Natural killer cell treated with Interleukin-12 subunit alpha and Interleukin-12 subunit beta and Interleukin-15 and Interleukin-18, amount 100 ng/mL, for 72 hours (primary cell): Measurements from ENCODE around the gene DAGLA. TPM values are rescaled to one million over a fixed set of nuclear protein-coding genes. Genes with fewer than 3 reads are reported as not detected.
A peak's percentile ranks its signal among the peaks of the same experiment; 100 is the strongest.

Experiments
- ATAC-seq, 2 donors: fragments of 150-1000 bp; cut with Tn5 transposase in 1 of 2; sonication (Bioruptor Pico), chemical (Tn5 transposase) in 1 of 2; 2 replicates each; pipeline ENCODE4 v1.10.0; 2021
- DNase-seq: peaks from one replicate; pipeline ENCODE4 v3.0.0; 2022; ENCODE audit warnings: low spot score
- H3K27ac Mint-ChIP-seq, 2 donors: 1 replicate in 1 of 2; 2 replicates in 1 of 2; pipeline ENCODE4 v1.8.0; 2022; ENCODE audit warnings: mixed read lengths in 2 of 2, mild to moderate bottlenecking in 1 of 2, moderate library complexity in 1 of 2
- H3K27me3 Mint-ChIP-seq, 2 donors: 1 replicate in 1 of 2; 2 replicates in 1 of 2; pipeline ENCODE4 v1.8.0; 2022; ENCODE audit warnings: mixed read lengths in 2 of 2
- H3K36me3 Mint-ChIP-seq: one replicate; pipeline ENCODE4 v1.8.0; 2022; ENCODE audit warnings: mixed read lengths
- H3K4me1 Mint-ChIP-seq, 2 donors: 1 replicate in 1 of 2; 2 replicates in 1 of 2; pipeline ENCODE4 v1.8.0; 2022; ENCODE audit warnings: low read depth in 2 of 2, mixed read lengths in 2 of 2, mild to moderate bottlenecking in 1 of 2
- H3K4me3 Mint-ChIP-seq: one replicate; pipeline ENCODE4 v1.8.0; 2022; ENCODE audit warnings: mixed read lengths
- H3K9me3 Mint-ChIP-seq: 2 replicates; pipeline ENCODE4 v1.8.0; 2022; ENCODE audit warnings: mixed read lengths
- total RNA-seq, 2 donors: library from RNA; stranded (reverse); gene quantifications; one replicate each; pipeline ENCODE4 v1.2.3, GENCODE V29; 2022

DAGLA gene
- total RNA-seq, result under 1 TPM; 0.08 to 0.10 TPM

GRCh38 chr11:61679893-61680621, at the start of gene DAGLA:
Gene DAGLA, plus strand, starts transcription at chr11:61680391. Its CDS starts 39,765 bp downstream, at chr11:61720156.
- Mint-ChIP-seq H3K27me3 (peaks cover 16 to 19% of the 10 kb centered on the region in 2 donors), H3K27ac (no peak within 1 kb of the TSS), H3K4me3 (peak within 1 kb of the TSS; percentile 50), H3K4me1 (peaks cover 0 to 8% of the 10 kb centered on the region in 2 donors), H3K36me3 (no peaks in the 10 kb centered on the region), H3K9me3 (no peaks in the 10 kb centered on the region)
- ATAC-seq, result peak; percentile 88 to 92
- DNase-seq, result peak; percentile 85

GRCh38 chr11:61632096-61632495, 48.1 kb upstream of the DAGLA start:
- peaks cover 4 to 14% of the 10 kb centered on the region in 2 donors for H3K27me3 Mint-ChIP-seq
- no peaks in the 10 kb centered on the region for H3K36me3 Mint-ChIP-seq
- DNase-seq (no peak), ATAC-seq (no peak)
- peaks cover 0 to 3% of the 10 kb centered on the region in 2 donors for H3K4me1 Mint-ChIP-seq
- no peaks in the 10 kb centered on the region for H3K9me3 Mint-ChIP-seq
- no peak overlapping the region for H3K4me3 Mint-ChIP-seq
- H3K27ac Mint-ChIP-seq, result no peak overlapping the region

- Mint-ChIP-seq H3K27ac (no peak overlapping the region), H3K4me1 (no peaks in the 10 kb centered on the region), H3K4me3 (no peak overlapping the region), H3K9me3 (no peaks in the 10 kb centered on the region), H3K27me3 (peaks cover 0 to under 1% of the 10 kb centered on the region in 2 donors), H3K36me3 (no peaks in the 10 kb centered on the region)
- DNase-seq (no peak), ATAC-seq (no peak)
Observed at GRCh38 chr11:61635304-61635703, 44.9 kb upstream of the DAGLA start.

- H3K36me3 Mint-ChIP-seq, result no peaks in the 10 kb centered on the region
- no peak overlapping the region for H3K4me3 Mint-ChIP-seq
- H3K27ac Mint-ChIP-seq, result no peak overlapping the region
- no peaks in the 10 kb centered on the region for H3K4me1 Mint-ChIP-seq
- no peaks in the 10 kb centered on the region for H3K9me3 Mint-ChIP-seq
- ATAC-seq (no peak), DNase-seq (no peak)
- no peaks in the 10 kb centered on the region for H3K27me3 Mint-ChIP-seq
Observed at GRCh38 chr11:61635787-61636186, 44.4 kb upstream of the DAGLA start.

- H3K36me3 Mint-ChIP-seq, result no peaks in the 10 kb centered on the region
- ATAC-seq, result no peak
- H3K27ac Mint-ChIP-seq, result no peak overlapping the region
- H3K4me3 Mint-ChIP-seq, result no peak overlapping the region
- no peaks in the 10 kb centered on the region for H3K9me3 Mint-ChIP-seq
- no peaks in the 10 kb centered on the region for H3K4me1 Mint-ChIP-seq
- peaks cover 3 to 7% of the 10 kb centered on the region in 2 donors for H3K27me3 Mint-ChIP-seq
- DNase-seq, result no peak
Observed at GRCh38 chr11:61636676-61637075, 43.5 kb upstream of the DAGLA start.

- DNase-seq, result no peak
- peaks cover 3 to 7% of the 10 kb centered on the region in 2 donors for H3K27me3 Mint-ChIP-seq
Observed at GRCh38 chr11:61637277-61637676, 42.9 kb upstream of the DAGLA start.

GRCh38 chr11:61639816-61640443, 40.3 kb upstream of the DAGLA start:
- H3K36me3 Mint-ChIP-seq, result no peaks in the 10 kb centered on the region
- no peak overlapping the region for H3K4me3 Mint-ChIP-seq
- H3K4me1 Mint-ChIP-seq, result no peaks in the 10 kb centered on the region
- DNase-seq (no peak), ATAC-seq (no peak)
- H3K27ac Mint-ChIP-seq, result no peak overlapping the region
- peaks cover 7% of the 10 kb centered on the region in 2 donors for H3K27me3 Mint-ChIP-seq
- no peaks in the 10 kb centered on the region for H3K9me3 Mint-ChIP-seq

More at GRCh38 chr11:61637277-61637676, 42.9 kb upstream of the DAGLA start:
- Mint-ChIP-seq H3K4me3 (no peak overlapping the region), H3K27ac (no peak overlapping the region), H3K9me3 (no peaks in the 10 kb centered on the region), H3K4me1 (no peaks in the 10 kb centered on the region), H3K36me3 (no peaks in the 10 kb centered on the region)
- ATAC-seq, result no peak

GRCh38 chr11:61642162-61642561, 38.0 kb upstream of the DAGLA start:
- Mint-ChIP-seq H3K4me1 (no peaks in the 10 kb centered on the region), H3K27ac (no peak overlapping the region), H3K9me3 (no peaks in the 10 kb centered on the region), H3K36me3 (no peaks in the 10 kb centered on the region), H3K4me3 (no peak overlapping the region), H3K27me3 (peaks cover 7% of the 10 kb centered on the region in 2 donors)
- ATAC-seq, result no peak
- no peak for DNase-seq

GRCh38 chr11:61645179-61645868, 34.9 kb upstream of the DAGLA start:
- DNase-seq (no peak), ATAC-seq (no peak)
- Mint-ChIP-seq H3K9me3 (no peaks in the 10 kb centered on the region), H3K4me1 (no peaks in the 10 kb centered on the region), H3K4me3 (no peak overlapping the region), H3K27ac (no peak overlapping the region), H3K36me3 (no peaks in the 10 kb centered on the region), H3K27me3 (peaks cover 7% of the 10 kb centered on the region in 2 donors)

GRCh38 chr11:61647529-61647928, 32.7 kb upstream of the DAGLA start:
- no peak overlapping the region for H3K4me3 Mint-ChIP-seq
- ATAC-seq, result no peak
- H3K27ac Mint-ChIP-seq, result no peak overlapping the region
- DNase-seq, result no peak
- H3K36me3 Mint-ChIP-seq, result no peaks in the 10 kb centered on the region
- no peaks in the 10 kb centered on the region for H3K9me3 Mint-ChIP-seq
- peaks cover 7 to 9% of the 10 kb centered on the region in 2 donors for H3K27me3 Mint-ChIP-seq
- H3K4me1 Mint-ChIP-seq, result no peaks in the 10 kb centered on the region

GRCh38 chr11:61650781-61651571, 29.2 kb upstream of the DAGLA start:
- no peaks in the 10 kb centered on the region for H3K36me3 Mint-ChIP-seq
- DNase-seq, result no peak
- H3K27ac Mint-ChIP-seq, result no peak overlapping the region
- peaks cover 16% of the 10 kb centered on the region in 2 donors for H3K27me3 Mint-ChIP-seq
- ATAC-seq, result no peak
- H3K4me1 Mint-ChIP-seq, result no peaks in the 10 kb centered on the region
- H3K4me3 Mint-ChIP-seq, result no peak overlapping the region
- no peaks in the 10 kb centered on the region for H3K9me3 Mint-ChIP-seq

- H3K4me3 Mint-ChIP-seq, result no peak overlapping the region
- peaks cover 16 to 19% of the 10 kb centered on the region in 2 donors for H3K27me3 Mint-ChIP-seq
- DNase-seq (no peak), ATAC-seq (no peak)
- H3K27ac Mint-ChIP-seq, result no peak overlapping the region
- no peaks in the 10 kb centered on the region for H3K36me3 Mint-ChIP-seq
- H3K9me3 Mint-ChIP-seq, result no peaks in the 10 kb centered on the region
- no peaks in the 10 kb centered on the region for H3K4me1 Mint-ChIP-seq
Observed at GRCh38 chr11:61652135-61652534, 28.1 kb upstream of the DAGLA start.

GRCh38 chr11:61654397-61654829, 25.8 kb upstream of the DAGLA start:
- ATAC-seq, result no peak
- H3K4me3 Mint-ChIP-seq, result no peak overlapping the region
- H3K27me3 Mint-ChIP-seq, result peaks cover 16 to 19% of the 10 kb centered on the region in 2 donors
- no peaks in the 10 kb centered on the region for H3K9me3 Mint-ChIP-seq
- DNase-seq, result no peak
- no peaks in the 10 kb centered on the region for H3K36me3 Mint-ChIP-seq
- no peaks in the 10 kb centered on the region for H3K4me1 Mint-ChIP-seq
- H3K27ac Mint-ChIP-seq, result no peak overlapping the region
